GM12865 (cell line): Measurements from ENCODE around the gene TNRC6B.

Source experiments
- DNase-seq: peaks from one replicate; pipeline ENCODE4 v3.0.0; 2010; ENCODE audit warnings: low read depth
- H3K4me3 ChIP-seq: 2 replicates; pipeline ENCODE4 v1.5.1; 2011; ENCODE audit warnings: mild to moderate bottlenecking, low read depth, low read length, control low read depth
- TF ChIP-seq, protein P1 (sequence below): IDR thresholded peaks from 2 replicates; pipeline ENCODE4 v1.5.1; 2011; ENCODE audit warnings: low read length, control low read depth, low read depth, inconsistent platforms; ENCODE audit not compliant: insufficient read depth; ENCODE audit errors: missing control alignments

The TNRC6B gene, protein sequence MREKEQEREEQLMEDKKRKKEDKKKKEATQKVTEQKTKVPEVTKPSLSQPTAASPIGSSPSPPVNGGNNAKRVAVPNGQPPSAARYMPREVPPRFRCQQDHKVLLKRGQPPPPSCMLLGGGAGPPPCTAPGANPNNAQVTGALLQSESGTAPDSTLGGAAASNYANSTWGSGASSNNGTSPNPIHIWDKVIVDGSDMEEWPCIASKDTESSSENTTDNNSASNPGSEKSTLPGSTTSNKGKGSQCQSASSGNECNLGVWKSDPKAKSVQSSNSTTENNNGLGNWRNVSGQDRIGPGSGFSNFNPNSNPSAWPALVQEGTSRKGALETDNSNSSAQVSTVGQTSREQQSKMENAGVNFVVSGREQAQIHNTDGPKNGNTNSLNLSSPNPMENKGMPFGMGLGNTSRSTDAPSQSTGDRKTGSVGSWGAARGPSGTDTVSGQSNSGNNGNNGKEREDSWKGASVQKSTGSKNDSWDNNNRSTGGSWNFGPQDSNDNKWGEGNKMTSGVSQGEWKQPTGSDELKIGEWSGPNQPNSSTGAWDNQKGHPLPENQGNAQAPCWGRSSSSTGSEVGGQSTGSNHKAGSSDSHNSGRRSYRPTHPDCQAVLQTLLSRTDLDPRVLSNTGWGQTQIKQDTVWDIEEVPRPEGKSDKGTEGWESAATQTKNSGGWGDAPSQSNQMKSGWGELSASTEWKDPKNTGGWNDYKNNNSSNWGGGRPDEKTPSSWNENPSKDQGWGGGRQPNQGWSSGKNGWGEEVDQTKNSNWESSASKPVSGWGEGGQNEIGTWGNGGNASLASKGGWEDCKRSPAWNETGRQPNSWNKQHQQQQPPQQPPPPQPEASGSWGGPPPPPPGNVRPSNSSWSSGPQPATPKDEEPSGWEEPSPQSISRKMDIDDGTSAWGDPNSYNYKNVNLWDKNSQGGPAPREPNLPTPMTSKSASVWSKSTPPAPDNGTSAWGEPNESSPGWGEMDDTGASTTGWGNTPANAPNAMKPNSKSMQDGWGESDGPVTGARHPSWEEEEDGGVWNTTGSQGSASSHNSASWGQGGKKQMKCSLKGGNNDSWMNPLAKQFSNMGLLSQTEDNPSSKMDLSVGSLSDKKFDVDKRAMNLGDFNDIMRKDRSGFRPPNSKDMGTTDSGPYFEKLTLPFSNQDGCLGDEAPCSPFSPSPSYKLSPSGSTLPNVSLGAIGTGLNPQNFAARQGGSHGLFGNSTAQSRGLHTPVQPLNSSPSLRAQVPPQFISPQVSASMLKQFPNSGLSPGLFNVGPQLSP (N-terminal part only)

DNA sequence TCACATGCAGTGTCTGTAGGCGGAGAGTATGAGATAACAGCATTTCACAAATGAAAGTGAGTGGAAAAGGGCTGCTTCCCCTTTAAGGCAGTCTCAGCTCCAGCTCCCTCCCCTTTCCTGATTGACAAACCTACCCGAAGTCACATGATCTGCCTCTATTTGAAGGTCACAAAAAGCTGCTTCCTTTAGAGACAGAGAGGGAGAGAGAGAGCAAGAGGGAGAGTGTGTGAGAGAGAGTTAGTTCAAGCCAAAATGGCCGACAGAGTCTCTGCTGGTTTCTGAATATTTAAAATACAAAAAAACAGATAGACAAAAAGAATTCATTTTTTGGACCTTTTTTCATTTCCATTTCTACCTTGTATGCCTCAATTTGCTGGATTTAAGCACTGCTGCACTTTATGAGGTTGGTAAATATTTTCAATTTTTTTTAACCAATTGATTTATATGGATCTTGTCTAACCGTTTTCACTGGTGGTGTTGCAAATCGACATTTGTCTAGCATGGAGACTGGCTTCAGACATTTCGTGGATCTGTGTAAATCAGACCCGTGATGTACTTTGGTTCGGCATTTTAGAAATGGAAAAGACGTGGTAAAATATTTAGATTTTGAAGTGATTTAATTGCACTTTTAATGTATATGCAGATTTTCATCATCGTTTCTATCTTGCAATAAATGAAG lies at the start of gene TNRC6B:
Gene TNRC6B (plus strand): TSS at position 188 of the 679 bp plus-strand sequence. CDS start 211 bp downstream, at position 399.
- DNase-seq: peak; percentile 97
- TF ChIP-seq, protein P1, sequence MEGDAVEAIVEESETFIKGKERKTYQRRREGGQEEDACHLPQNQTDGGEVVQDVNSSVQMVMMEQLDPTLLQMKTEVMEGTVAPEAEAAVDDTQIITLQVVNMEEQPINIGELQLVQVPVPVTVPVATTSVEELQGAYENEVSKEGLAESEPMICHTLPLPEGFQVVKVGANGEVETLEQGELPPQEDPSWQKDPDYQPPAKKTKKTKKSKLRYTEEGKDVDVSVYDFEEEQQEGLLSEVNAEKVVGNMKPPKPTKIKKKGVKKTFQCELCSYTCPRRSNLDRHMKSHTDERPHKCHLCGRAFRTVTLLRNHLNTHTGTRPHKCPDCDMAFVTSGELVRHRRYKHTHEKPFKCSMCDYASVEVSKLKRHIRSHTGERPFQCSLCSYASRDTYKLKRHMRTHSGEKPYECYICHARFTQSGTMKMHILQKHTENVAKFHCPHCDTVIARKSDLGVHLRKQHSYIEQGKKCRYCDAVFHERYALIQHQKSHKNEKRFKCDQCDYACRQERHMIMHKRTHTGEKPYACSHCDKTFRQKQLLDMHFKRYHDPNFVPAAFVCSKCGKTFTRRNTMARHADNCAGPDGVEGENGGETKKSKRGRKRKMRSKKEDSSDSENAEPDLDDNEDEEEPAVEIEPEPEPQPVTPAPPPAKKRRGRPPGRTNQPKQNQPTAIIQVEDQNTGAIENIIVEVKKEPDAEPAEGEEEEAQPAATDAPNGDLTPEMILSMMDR: no peak

DNA sequence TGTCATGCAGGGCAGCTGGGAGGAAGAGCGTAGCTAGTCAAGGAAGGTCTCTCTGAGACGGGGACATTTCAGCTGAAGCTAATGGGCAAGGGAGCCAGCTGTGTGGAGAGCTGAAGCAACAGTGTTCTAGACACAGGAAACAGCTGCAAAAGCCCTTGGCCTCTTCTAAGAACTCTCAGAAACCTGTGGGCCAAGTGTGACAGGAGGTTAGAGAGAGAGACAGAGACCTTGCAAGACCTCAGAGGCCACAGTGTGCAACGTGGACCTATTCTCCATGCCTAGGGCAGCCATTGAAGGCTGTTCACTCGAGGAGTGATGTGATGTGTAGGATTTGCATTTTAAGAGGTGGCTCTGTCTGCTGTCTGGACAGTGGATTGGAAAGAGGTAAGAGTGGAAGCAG lies 48.7 kb upstream of the TNRC6B start:
- peak; percentile 60 for DNase-seq
- TF ChIP-seq, protein P1: no peak
- no peak overlapping the region for H3K4me3 ChIP-seq

More for the DNA sequence above, at the start of gene TNRC6B:
- H3K4me3 ChIP-seq: peak within 1 kb of the TSS; percentile 95

DNA sequence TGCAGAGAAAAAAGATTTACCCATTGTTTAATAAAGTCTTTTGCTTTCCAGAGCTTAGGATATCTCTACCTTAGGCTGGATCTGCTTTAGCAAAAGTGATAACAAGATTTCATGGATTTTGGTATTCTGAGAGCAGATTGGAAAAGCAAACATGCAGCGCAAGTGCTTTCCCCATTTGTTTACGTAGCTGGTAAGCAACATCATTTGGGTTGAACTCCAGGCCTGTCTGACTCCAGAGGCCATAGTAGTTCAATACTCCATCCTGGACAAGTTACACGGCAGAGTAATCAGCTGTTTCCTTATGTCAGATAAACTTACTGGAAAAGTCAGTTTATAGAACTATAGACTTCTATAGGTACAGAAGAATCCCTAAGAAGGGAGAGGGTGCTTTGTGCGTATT lies 40.6 kb upstream of the TNRC6B start:
- TF ChIP-seq, protein P1: no peak
- DNase-seq: no peak
- H3K4me3 ChIP-seq: no peak overlapping the region

DNA sequence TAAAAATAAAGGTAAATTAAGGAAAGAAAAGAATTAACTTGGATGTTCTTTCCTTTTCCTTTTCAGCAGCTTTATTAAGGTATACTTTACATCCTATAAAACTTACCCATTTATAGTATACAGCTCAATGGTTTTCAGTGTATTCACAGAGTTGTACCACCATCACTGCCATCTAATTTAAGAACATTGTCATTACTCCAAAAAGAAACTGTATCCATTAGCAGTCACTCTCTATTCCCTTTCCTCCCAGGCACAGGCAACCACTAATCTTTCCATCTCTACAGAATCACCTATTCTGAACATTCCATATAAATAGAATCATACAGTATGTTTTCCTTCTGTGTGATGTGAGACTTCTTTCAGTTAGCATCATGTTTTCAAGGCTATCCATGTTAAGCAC lies 38.9 kb upstream of the TNRC6B start:
- TF ChIP-seq, protein P1: no peak
- H3K4me3 ChIP-seq: no peak overlapping the region
- no peak for DNase-seq

DNA sequence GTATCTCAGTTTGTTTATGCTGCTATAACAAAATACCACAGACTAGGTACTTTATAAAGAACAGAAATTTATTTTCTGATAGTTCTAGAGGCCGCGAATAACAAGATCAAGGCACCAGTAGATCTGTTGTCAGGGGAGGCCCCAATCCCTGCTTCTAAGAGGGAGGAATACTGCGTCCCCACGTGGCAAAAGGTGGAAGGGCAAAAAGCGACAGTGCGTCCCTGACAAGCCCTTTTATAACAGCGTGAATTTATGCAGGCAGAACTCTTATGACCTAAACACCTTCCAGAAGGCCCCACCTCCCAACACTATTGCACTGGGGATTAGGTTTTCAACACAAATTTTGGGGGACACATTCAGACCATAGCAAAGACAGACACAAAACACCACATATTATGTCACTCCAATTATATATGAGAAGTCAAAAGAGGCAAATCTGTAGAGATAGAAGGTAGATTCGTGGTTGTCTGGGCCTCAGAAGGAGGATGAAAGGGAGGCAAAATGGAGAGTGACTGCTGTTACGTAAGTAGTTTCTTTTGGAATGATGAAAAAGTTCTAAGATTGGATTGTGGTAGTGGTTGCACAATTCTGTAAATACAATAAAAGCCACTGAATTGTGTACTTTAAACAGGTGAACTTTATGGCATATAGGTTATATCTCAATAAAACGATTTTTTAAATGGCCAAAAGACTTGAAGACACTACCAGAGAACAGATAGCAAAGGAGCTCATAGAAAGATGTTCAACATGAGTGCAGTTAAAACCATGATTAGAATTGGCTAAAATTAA lies 30.1 kb upstream of the TNRC6B start:
- TF ChIP-seq, protein P1: no peak
- DNase-seq: no peak

More for the DNA sequence above, 30.1 kb upstream of the TNRC6B start:
- H3K4me3 ChIP-seq: no peak overlapping the region
